ENCODE data around the gene TUBAL3. TPM values are rescaled to one million over a fixed set of nuclear protein-coding genes. Genes with fewer than 3 reads are reported as not detected.

The TUBAL3 gene
- total and polyA plus RNA-seq, 9 of the 15 experiments (the other 6 are each of a cell fraction or from before 2014, with no cell fraction given), result 5.5 to 10.1 (median 6.9) TPM

DNA sequence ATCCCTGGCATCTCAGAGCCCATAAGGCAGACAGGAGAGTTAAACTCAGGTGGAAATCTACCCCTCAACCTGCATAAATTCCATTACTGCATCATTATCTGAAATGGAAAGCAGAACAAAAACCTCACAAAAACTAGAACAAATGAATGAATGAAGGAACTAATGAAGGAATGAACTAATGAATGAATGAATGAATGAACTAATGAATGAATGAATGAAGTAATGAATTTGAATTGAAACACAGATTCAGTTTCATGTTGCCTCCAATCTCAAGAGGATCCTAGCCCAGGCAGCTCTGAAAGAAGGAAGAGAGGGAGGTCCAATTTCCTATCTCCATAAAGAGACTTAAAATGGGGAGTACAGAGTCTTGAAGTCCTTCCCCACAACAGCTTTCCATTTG, 41.8 kb downstream of the TUBAL3 start (continued):
- no peak for TF ChIP-seq SMAD3 (CRISPR knock-in tag; conservative IDR thresholded peaks at IDR 0.05)
- TF ChIP-seq, protein P1, sequence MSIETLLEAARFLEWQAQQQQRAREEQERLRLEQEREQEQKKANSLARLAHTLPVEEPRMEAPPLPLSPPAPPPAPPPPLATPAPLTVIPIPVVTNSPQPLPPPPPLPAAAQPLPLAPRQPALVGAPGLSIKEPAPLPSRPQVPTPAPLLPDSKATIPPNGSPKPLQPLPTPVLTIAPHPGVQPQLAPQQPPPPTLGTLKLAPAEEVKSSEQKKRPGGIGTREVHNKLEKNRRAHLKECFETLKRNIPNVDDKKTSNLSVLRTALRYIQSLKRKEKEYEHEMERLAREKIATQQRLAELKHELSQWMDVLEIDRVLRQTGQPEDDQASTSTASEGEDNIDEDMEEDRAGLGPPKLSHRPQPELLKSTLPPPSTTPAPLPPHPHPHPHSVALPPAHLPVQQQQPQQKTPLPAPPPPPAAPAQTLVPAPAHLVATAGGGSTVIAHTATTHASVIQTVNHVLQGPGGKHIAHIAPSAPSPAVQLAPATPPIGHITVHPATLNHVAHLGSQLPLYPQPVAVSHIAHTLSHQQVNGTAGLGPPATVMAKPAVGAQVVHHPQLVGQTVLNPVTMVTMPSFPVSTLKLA (conservative IDR thresholded peaks at IDR 0.05), result no peak
- no peak for TF ChIP-seq BRF1 (IDR thresholded peaks at IDR 0.05; ENCODE audit: borderline replicate concordance, extremely low read depth, insufficient read length)
- TF ChIP-seq BCOR (IDR thresholded peaks at IDR 0.05), result 0 out of 2 replicates have a peak, but pooled peaks have one; percentile 21
- no peak for TF ChIP-seq KLF10 (CRISPR knock-in tag; IDR thresholded peaks at IDR 0.05)
- TF ChIP-seq, protein P2, sequence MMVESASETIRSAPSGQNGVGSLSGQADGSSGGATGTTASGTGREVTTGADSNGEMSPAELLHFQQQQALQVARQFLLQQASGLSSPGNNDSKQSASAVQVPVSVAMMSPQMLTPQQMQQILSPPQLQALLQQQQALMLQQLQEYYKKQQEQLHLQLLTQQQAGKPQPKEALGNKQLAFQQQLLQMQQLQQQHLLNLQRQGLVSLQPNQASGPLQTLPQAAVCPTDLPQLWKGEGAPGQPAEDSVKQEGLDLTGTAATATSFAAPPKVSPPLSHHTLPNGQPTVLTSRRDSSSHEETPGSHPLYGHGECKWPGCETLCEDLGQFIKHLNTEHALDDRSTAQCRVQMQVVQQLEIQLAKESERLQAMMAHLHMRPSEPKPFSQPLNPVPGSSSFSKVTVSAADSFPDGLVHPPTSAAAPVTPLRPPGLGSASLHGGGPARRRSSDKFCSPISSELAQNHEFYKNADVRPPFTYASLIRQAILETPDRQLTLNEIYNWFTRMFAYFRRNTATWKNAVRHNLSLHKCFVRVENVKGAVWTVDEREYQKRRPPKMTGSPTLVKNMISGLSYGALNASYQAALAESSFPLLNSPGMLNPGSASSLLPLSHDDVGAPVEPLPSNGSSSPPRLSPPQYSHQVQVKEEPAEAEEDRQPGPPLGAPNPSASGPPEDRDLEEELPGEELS (CRISPR knock-in tag; IDR thresholded peaks at IDR 0.05; ENCODE audit: borderline replicate concordance), result no peak
- TF ChIP-seq, protein P3, sequence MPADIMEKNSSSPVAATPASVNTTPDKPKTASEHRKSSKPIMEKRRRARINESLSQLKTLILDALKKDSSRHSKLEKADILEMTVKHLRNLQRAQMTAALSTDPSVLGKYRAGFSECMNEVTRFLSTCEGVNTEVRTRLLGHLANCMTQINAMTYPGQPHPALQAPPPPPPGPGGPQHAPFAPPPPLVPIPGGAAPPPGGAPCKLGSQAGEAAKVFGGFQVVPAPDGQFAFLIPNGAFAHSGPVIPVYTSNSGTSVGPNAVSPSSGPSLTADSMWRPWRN (IDR thresholded peaks at IDR 0.05; ENCODE audit: low read depth), result no peak
- TF ChIP-seq, protein P4, sequence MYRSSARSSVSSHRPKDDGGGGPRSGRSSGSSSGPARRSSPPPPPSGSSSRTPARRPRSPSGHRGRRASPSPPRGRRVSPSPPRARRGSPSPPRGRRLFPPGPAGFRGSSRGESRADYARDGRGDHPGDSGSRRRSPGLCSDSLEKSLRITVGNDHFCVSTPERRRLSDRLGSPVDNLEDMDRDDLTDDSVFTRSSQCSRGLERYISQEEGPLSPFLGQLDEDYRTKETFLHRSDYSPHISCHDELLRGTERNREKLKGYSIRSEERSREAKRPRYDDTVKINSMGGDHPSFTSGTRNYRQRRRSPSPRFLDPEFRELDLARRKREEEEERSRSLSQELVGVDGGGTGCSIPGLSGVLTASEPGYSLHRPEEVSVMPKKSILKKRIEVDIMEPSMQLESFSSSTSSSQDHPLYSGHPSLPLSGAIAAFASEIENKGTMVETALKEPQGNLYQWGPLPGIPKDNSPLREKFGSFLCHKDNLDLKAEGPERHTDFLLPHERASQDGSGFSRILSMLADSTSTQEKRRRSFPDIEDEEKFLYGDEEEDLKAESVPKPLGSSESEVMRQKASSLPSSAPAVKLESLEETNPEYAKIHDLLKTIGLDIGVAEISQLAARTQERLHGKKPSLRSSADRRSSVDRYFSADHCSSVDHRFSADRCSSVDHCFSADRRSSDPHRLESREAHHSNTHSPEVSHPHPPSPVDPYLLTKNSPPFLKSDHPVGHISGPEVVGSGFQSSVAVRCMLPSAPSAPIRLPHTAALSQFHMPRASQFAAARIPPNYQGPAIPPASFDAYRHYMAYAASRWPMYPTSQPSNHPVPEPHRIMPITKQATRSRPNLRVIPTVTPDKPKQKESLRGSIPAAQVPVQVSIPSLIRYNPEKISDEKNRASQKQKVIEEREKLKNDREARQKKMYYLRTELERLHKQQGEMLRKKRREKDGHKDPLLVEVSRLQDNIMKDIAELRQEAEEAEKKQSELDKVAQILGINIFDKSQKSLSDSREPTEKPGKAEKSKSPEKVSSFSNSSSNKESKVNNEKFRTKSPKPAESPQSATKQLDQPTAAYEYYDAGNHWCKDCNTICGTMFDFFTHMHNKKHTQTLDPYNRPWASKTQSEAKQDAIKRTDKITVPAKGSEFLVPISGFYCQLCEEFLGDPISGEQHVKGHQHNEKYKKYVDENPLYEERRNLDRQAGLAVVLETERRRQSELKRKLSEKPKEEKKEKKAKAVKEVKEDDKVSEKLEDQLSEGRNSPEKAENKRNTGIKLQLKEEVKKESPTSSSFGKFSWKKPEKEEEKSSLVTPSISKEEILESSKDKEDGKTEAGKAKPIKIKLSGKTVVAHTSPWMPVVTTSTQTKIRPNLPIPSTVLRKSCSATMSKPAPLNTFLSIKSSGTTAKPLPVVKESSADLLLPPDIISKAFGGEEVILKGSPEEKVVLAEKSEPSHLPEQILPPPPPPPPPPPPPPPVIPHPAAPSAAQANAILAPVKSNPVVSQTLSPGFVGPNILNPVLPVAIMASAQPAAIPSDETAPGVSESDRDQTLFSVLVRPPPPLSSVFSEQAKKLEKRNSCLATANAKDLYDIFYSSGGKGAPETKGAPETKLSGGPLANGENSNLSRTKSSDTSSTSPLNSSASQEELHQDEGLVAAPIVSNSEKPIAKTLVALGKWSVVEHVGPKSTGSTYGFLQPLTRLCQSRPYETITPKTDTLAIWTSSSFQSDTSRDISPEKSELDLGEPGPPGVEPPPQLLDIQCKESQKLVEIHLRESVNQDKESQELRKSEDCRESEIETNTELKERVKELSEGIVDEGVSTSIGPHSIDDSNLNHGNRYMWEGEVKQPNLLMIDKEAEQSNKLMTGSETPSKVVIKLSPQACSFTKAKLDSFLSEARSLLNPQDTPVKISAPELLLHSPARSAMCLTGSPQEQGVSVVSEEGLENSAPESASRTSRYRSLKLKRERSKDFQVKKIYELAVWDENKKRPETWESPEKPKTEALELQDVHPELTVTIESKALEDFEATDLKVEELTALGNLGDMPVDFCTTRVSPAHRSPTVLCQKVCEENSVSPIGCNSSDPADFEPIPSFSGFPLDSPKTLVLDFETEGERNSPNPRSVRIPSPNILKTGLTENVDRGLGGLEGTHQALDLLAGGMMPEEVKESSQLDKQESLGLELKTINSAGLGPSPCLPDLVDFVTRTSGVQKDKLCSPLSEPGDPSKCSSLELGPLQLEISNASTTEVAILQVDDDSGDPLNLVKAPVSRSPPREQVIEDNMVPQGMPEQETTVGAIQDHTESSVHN (IDR thresholded peaks at IDR 0.05; ENCODE audit: borderline replicate concordance in 1 of 2, low read depth in 1 of 2), result peak in 1 of 2 experiments; percentile 79; a peak in 2 of 4 replicates
- TF ChIP-seq TAF9B (IDR thresholded peaks at IDR 0.05; ENCODE audit: partially characterized antibody), result no peak
- TF ChIP-seq SMC3 (conservative IDR thresholded peaks at IDR 0.05; ENCODE audit: insufficient read depth, low read depth, low read length), result no peak
- TF ChIP-seq POLR2AphosphoS2 (IDR thresholded peaks at IDR 0.05; ENCODE audit: low read length), result no peak
- TF ChIP-seq ZBTB7A (IDR thresholded peaks at IDR 0.05; ENCODE audit: borderline replicate concordance, control insufficient read depth, low read depth, low read length), result no peak

All from K562 (cell line).